Fibroblast of villous mesenchyme (primary cell): ENCODE results near the gene PHF1. TPM values are rescaled to one million over a fixed set of nuclear protein-coding genes. Genes with fewer than 3 reads are reported as not detected.
A peak's percentile ranks its signal among the peaks of the same experiment; 100 is the strongest.

Experiments used
- DNase-seq: peaks from one replicate; pipeline ENCODE4 v3.0.0-alpha.2; 2010; ENCODE audit warnings: low read depth
- H3K4me3 ChIP-seq: 2 replicates; pipeline ENCODE4 v1.5.1; 2011; ENCODE audit warnings: low read depth, mild to moderate bottlenecking, low read length
- total RNA-seq: library from RNA; depleted of rRNA; stranded (reverse); fragments of >200 nt; gene quantifications from 2 replicates; pipeline ENCODE4 v1.2.3, GENCODE V29; 2012
- TF ChIP-seq, protein P1 (sequence below): IDR thresholded peaks from 2 replicates; pipeline ENCODE4 v1.5.1; 2012; ENCODE audit warnings: low read depth, mild to moderate bottlenecking, low read length; ENCODE audit not compliant: insufficient read depth

Gene PHF1
- total RNA-seq, 1 donor = 30.2 TPM

DNA sequence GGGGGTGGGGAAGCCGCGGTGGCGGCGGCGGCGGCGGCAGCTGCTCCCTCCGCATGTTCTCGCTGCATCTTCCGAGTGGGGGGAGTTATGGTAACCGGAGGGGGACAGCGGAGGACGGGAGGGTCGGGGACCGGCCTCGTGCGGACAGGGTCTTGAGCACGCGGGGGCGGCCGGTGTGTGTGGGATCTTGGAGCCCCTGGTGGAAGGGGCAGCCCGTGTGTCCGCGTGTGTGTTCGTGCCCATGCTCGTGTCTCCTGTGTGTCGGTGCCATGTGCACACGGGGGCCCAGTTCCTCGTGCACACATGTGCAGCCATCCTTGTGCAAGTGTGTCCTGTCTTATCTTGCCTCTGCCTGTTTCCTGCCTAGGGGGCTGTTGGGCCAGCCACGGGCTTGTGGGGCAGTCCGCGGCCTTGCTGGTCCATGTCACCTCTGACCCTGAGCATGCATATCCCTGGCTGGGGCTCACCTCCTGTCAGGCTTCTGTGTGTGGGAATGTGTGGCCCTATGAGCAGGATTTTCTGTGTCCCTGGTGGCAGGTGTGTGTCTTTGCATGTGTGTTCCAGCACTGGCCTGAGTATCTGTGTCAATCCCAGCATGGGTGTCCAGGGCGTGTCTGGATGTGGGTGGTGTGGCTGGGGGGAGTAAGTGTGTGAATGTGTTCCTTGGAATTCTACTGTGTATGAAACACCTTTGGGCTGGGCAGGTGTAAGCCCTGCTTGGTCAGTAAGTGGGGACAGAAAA is 17.6 kb downstream of the PHF1 start:
- TF ChIP-seq, protein P1, sequence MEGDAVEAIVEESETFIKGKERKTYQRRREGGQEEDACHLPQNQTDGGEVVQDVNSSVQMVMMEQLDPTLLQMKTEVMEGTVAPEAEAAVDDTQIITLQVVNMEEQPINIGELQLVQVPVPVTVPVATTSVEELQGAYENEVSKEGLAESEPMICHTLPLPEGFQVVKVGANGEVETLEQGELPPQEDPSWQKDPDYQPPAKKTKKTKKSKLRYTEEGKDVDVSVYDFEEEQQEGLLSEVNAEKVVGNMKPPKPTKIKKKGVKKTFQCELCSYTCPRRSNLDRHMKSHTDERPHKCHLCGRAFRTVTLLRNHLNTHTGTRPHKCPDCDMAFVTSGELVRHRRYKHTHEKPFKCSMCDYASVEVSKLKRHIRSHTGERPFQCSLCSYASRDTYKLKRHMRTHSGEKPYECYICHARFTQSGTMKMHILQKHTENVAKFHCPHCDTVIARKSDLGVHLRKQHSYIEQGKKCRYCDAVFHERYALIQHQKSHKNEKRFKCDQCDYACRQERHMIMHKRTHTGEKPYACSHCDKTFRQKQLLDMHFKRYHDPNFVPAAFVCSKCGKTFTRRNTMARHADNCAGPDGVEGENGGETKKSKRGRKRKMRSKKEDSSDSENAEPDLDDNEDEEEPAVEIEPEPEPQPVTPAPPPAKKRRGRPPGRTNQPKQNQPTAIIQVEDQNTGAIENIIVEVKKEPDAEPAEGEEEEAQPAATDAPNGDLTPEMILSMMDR = peak; percentile 35
- DNase-seq = no peak
- H3K4me3 ChIP-seq = peak overlapping the region; percentile 79

DNA sequence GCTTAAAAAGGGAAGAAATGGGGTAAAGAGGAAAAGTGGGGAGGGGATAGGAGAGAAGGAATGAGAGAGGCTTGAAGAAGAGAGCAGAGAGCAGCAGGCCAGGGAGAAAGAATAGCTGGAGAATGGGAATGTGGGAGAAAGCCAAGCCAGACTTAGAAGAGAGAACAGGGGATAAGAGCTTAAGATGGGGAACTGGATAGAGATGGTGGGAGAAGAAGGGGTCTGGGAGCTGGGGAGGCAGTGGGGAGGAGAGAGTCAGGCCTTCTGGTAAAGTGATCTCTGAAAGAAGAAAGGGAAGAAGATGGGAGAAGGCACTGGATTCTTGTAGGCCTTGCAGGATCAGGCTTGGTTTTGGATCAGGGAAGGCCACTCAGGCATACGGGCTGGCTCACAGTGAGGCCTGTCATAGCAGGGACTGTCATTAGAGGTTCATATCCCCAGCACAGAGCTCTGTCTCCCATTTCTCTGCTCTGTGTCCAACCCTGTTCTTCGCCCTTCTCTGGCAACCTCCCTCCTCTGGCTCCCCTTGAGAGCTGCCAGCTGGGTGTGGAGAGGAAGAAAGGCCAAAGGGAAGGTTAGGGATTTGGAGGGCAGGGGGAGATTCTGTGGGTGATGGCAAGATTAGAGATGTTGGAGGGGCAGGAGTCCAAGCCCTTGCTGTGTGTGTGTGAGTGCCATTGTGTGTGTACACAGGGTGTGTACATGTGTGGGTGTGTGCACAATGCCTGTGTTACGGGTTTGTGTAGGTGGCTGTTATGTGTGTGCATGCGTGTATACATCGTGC is 18.3 kb downstream of the PHF1 start:
- TF ChIP-seq, protein P1 = no peak
- DNase-seq = no peak
- H3K4me3 ChIP-seq = no peak overlapping the region

DNA sequence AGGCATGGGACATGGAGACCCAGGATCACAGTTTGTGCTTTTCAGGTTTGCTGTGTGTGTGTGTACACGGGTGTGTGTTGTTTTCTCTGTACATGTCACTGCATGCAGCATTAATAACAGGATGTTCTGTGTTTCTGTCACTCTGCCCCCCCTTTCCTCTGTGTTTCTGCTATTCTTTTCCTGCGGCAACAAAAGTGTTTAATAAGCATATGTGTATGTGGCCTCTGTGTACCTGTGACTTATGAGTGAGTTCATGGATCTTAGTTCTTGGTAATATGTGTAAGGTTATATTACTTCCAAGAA is 18.9 kb downstream of the PHF1 start:
- H3K4me3 ChIP-seq = no peak overlapping the region
- DNase-seq = no peak
- TF ChIP-seq, protein P1 = no peak

DNA sequence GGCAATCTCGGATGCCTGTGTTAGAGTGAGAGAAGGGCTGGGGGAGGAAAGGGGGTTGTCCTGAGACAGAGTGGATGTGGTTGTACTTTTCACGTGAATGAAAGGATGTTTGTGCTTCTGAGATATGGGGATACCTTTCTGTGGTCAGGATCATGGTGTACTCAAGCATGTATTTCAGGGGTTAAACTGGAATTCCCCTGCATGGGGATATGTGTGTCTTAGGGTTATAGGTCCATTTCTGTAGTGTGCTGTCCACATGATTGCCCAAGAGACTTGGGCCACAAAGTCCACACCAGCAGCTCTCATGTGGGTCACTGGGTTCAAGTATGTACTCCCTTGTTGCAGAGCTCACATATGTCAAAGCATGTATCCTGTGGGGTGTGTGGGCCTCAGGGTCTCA is 19.5 kb downstream of the PHF1 start:
- no peak for DNase-seq
- no peak overlapping the region for H3K4me3 ChIP-seq
- TF ChIP-seq, protein P1 = no peak

DNA sequence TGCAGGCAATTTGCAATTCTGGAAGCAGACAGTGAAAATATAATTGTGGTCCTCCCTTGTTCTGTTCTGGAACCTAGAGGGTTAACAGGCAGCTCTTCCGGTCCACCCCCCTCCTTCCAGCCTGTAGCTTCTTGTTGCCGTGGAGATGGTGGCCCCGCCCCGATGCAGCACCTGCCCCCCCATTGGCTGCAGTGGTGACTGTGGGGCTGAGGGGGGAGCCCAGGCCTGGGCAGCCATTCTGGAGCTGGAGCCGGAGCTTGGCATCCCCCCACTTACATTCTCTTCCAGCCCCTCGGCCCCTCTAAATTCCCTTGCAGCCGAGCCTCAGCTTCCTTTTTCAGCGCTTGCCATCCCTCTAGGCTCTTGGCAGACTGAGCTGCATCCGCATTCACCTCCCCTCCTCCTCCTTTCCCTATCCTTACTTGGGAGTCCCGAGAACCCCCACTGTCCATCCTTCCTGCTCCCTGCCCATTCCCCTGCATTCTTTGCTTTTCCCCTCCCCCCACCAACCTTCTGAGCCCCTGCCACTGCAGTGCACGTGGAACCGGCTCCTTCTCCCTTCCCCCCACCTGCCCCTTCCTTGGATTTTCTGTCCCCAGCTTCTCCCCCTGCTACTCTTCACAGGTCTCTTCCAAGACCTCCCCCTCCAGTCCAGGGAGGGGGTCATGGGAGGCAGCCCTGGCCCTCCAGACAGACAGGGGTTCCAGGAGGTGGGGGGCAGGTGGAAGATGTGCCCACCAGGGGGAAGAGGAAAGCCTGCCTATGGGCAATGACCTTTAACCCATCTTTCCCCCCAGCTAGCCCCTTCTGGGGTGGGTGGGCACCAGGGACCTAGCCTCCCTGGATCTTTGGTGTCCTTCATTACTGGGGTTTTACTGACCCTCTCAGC is 20.4 kb downstream of the PHF1 start:
- DNase-seq = peak; percentile 59
- TF ChIP-seq, protein P1 = no peak
- H3K4me3 ChIP-seq = no peak overlapping the region

DNA sequence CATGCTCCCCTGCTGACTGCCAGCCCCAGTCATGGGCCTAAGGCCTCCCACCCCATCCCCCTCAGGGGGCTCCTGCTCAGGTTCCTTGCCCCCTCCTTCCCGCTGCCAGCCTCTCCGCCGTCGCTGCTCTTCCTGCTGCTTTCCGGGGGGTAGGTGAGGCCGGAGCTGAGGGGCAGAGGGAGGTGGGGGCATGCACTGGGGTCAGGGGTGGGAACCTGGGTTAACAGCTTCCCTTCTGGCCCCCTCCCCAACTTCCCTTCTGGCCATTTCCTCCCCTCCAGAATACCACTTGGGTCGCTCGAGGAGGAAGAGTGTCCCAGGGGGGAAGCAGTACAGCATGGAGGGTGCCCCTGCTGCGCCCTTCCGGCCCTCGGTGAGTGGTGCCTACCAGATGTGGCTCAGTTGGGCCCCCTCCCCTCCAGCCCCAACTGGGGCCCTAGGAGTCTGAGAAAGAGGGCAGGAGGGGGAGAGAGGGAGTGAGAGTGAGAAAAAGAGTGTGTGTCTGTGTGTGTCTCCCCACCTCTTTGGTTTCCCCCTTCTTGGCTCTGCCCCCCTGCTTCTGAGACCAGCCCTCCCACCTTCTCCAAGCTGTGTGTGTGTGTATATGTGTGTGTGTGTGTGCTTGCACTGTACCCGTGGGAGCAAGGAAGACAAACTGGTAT is 21.2 kb downstream of the PHF1 start:
- TF ChIP-seq, protein P1 = no peak
- no peak for DNase-seq
- no peak overlapping the region for H3K4me3 ChIP-seq
